Neuronal stem cell (in vitro differentiated cells): ENCODE measurements around the gene SH3BGR.

Experiments used
- DNase-seq: peaks from one replicate; pipeline ENCODE4 v3.0.0-alpha.2; 2013; ENCODE audit warnings: low spot score
- H2AFZ ChIP-seq: one replicate; pipeline ENCODE4 v1.6.1; 2013; ENCODE audit warnings: mild to moderate bottlenecking, low read length, inconsistent platforms
- H2AK5ac ChIP-seq: 2 replicates; pipeline ENCODE4 v1.6.1; 2013; ENCODE audit warnings: low read depth, mild to moderate bottlenecking, inconsistent platforms, low read length, moderate library complexity, mixed read lengths
- H2BK120ac ChIP-seq: 2 replicates; pipeline ENCODE4 v1.6.1; 2013; ENCODE audit warnings: low read depth, mild to moderate bottlenecking, inconsistent platforms, low read length, moderate library complexity, mixed read lengths
- H2BK12ac ChIP-seq: one replicate; pipeline ENCODE4 v1.6.1; 2013; ENCODE audit warnings: low read length, inconsistent platforms
- H2BK15ac ChIP-seq: 2 replicates; pipeline ENCODE4 v1.6.1; 2013; ENCODE audit warnings: mild to moderate bottlenecking, low read length, inconsistent platforms, mixed read lengths
- H2BK5ac ChIP-seq: one replicate; pipeline ENCODE4 v1.6.1; 2013; ENCODE audit warnings: inconsistent platforms, mild to moderate bottlenecking, low read length, moderate library complexity
- H3K14ac ChIP-seq: one replicate; pipeline ENCODE4 v1.6.1; 2013; ENCODE audit warnings: low read length, inconsistent platforms
- H3K18ac ChIP-seq: 2 replicates; pipeline ENCODE4 v1.6.1; 2013; ENCODE audit warnings: low read length, inconsistent platforms
- H3K23ac ChIP-seq: 2 replicates; pipeline ENCODE4 v1.6.1; 2013; ENCODE audit warnings: low read depth, mild to moderate bottlenecking, mixed read lengths, low read length, inconsistent platforms; ENCODE audit not compliant: poor library complexity
- H3K27ac ChIP-seq: replicated peaks from 3 replicates; pipeline ENCODE4 v1.5.1; 2013; ENCODE audit warnings: low read length, inconsistent platforms
- H3K27me3 ChIP-seq, 3 experiments: 2 replicates each; pipeline ENCODE4 v1.6.1; 2013; ENCODE audit warnings: low read length in 3 of 3, mild to moderate bottlenecking in 2 of 3, inconsistent platforms in 1 of 3, low read depth in 1 of 3, mixed read lengths in 1 of 3, moderate library complexity in 1 of 3; ENCODE audit not compliant: control insufficient read depth in 3 of 3, insufficient read depth in 3 of 3
- H3K36me3 ChIP-seq, 2 donors: replicated peaks in 1 of 2; 2 replicates each; pipeline ENCODE4 v1.6.1; 2013; ENCODE audit warnings: low read length in 2 of 2; ENCODE audit not compliant: control insufficient read depth in 2 of 2, insufficient read depth in 2 of 2
- H3K4ac ChIP-seq: 2 replicates; pipeline ENCODE4 v1.6.1; 2013; ENCODE audit warnings: inconsistent platforms, mild to moderate bottlenecking, low read length, moderate library complexity
- H3K4me1 ChIP-seq, 2 donors: 1 replicate in 1 of 2; 2 replicates in 1 of 2; pipeline ENCODE4 v1.6.1; 2013; ENCODE audit warnings: low read length in 2 of 2, low read depth in 1 of 2; ENCODE audit not compliant: control insufficient read depth in 2 of 2, insufficient read depth in 1 of 2
- H3K4me2 ChIP-seq: one replicate; pipeline ENCODE4 v1.6.1; 2013; ENCODE audit warnings: mild to moderate bottlenecking, low read length, inconsistent platforms; ENCODE audit not compliant: insufficient read depth, poor library complexity, severe bottlenecking
- H3K4me3 ChIP-seq, 2 donors: 2 replicates each; pipeline ENCODE4 v1.5.1; 2013; ENCODE audit warnings: low read length in 2 of 2, mild to moderate bottlenecking in 2 of 2, inconsistent platforms in 1 of 2, moderate library complexity in 1 of 2
- H3K79me1 ChIP-seq: one replicate; pipeline ENCODE4 v1.6.1; 2013; ENCODE audit warnings: low read depth, mild to moderate bottlenecking, inconsistent platforms, low read length, moderate library complexity
- H3K9ac ChIP-seq: one replicate; pipeline ENCODE4 v1.6.1; 2013; ENCODE audit warnings: mild to moderate bottlenecking, low read depth, low read length, inconsistent platforms; ENCODE audit not compliant: poor library complexity
- H3K9me3 ChIP-seq, 2 donors: replicated peaks in 1 of 2; 2 replicates each; pipeline versions ENCODE3 to v1.6.1; 2013; ENCODE audit warnings: low read length in 2 of 2, mild to moderate bottlenecking in 2 of 2, inconsistent platforms in 1 of 2, low read depth in 1 of 2, mixed read lengths in 1 of 2, moderate library complexity in 1 of 2; ENCODE audit not compliant: control insufficient read depth in 2 of 2, insufficient read depth in 1 of 2
- H4K8ac ChIP-seq: one replicate; pipeline ENCODE4 v1.6.1; 2013; ENCODE audit warnings: low read depth, mild to moderate bottlenecking, inconsistent platforms, low read length, moderate library complexity
- H4K91ac ChIP-seq: one replicate; pipeline ENCODE4 v1.6.1; 2013; ENCODE audit warnings: low read length, low read depth, mild to moderate bottlenecking, inconsistent platforms; ENCODE audit not compliant: poor library complexity
- WGBS, 2 donors: extraction: QIAGEN DNeasy Blood & Tissue Kit; methylation state at CpG; one replicate each; pipeline ENCODE4 v1.1.7; 2013; ENCODE audit warnings: missing lambda C conversion rate in 2 of 2, mixed read lengths in 1 of 2; ENCODE audit not compliant: insufficient read length in 2 of 2, insufficient replicate concordance in 1 of 2; ENCODE audit errors: extremely low coverage in 2 of 2; 5-methylcytosine and 5-hydroxymethylcytosine counted together

SH3BGR gene

GRCh38 chr21:39503123-39503762 is 51.5 kb downstream of the SH3BGR start:
- no peak overlapping the region for H3K27ac ChIP-seq
- H3K4me2 ChIP-seq: no peak overlapping the region
- DNase-seq: no peak
- no peak overlapping the region for H2AK5ac ChIP-seq
- H3K18ac ChIP-seq: no peak overlapping the region
- no peak overlapping the region for H4K91ac ChIP-seq
- H2BK120ac ChIP-seq: no peak overlapping the region
- no peak overlapping the region for H2BK5ac ChIP-seq
- H3K4me3 ChIP-seq: no peak overlapping the region
- H2BK12ac ChIP-seq: no peak overlapping the region
- H2BK15ac ChIP-seq: no peak overlapping the region
- H3K23ac ChIP-seq: no peak overlapping the region
- no peaks in the 10 kb centered on the region for H3K36me3 ChIP-seq
- H3K4ac ChIP-seq: no peak overlapping the region
- peaks cover 0 to 4% of the 10 kb centered on the region in 2 donors for H3K4me1 ChIP-seq
- no peaks in the 10 kb centered on the region for H3K9me3 ChIP-seq
- H3K79me1 ChIP-seq: no peaks in the 10 kb centered on the region
- WGBS, 2 donors: no CpG with 5 or more reads among the region's 1 CpG
- H4K8ac ChIP-seq: no peak overlapping the region
- peaks cover 0 to 3% (median 0%) of the 10 kb centered on the region in 3 experiments for H3K27me3 ChIP-seq
- no peak overlapping the region for H3K14ac ChIP-seq
- H2AFZ ChIP-seq: no peak overlapping the region
- no peak overlapping the region for H3K9ac ChIP-seq

GRCh38 chr21:39504230-39504629 is 52.5 kb downstream of the SH3BGR start:
- H3K9me3 ChIP-seq: no peaks in the 10 kb centered on the region
- H2BK15ac ChIP-seq: no peak overlapping the region
- H3K4me3 ChIP-seq: no peak overlapping the region
- no CpG with 5 or more reads among the region's 6 CpGs for WGBS, 2 donors
- H3K18ac ChIP-seq: no peak overlapping the region
- H3K27me3 ChIP-seq: no peaks in the 10 kb centered on the region
- H3K79me1 ChIP-seq: no peaks in the 10 kb centered on the region
- no peak for DNase-seq
- H4K91ac ChIP-seq: no peak overlapping the region
- H3K4me1 ChIP-seq: peaks cover 0 to 4% of the 10 kb centered on the region in 2 donors
- no peak overlapping the region for H2AFZ ChIP-seq
- no peaks in the 10 kb centered on the region for H3K36me3 ChIP-seq
- H2BK12ac ChIP-seq: no peak overlapping the region
- H3K14ac ChIP-seq: no peak overlapping the region
- H2BK5ac ChIP-seq: no peak overlapping the region
- no peak overlapping the region for H4K8ac ChIP-seq
- H2BK120ac ChIP-seq: no peak overlapping the region
- no peak overlapping the region for H2AK5ac ChIP-seq
- H3K4me2 ChIP-seq: no peak overlapping the region
- no peak overlapping the region for H3K4ac ChIP-seq
- no peak overlapping the region for H3K9ac ChIP-seq
- H3K27ac ChIP-seq: no peak overlapping the region
- H3K23ac ChIP-seq: no peak overlapping the region

DNA sequence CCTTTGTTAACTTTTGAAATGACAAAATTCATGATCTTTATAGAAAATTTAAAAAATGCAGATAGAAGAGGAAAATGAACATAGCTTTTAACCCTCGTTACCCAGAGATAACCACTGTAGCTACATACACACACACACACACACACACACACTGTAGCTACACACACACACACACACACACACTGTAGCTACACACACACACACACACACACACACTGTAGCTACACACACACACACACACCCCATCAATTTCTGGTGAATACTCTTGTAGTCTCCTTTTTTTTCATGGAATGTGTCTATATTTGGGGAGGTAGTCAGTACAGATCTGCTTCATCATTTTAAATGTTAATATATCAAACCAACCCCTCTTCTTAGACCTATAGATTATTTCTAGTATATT is 58.5 kb downstream of the SH3BGR start:
- Histone ChIP-seq H3K18ac (no peak overlapping the region), H2BK15ac (no peak overlapping the region), H2BK12ac (no peak overlapping the region), H3K27me3 (no peaks in the 10 kb centered on the region), H3K4me2 (no peak overlapping the region), H3K27ac (no peak overlapping the region), H3K79me1 (no peaks in the 10 kb centered on the region), H2AFZ (no peak overlapping the region), H3K4me1 (peaks cover 0 to 1% of the 10 kb centered on the region in 2 donors), H3K9me3 (peaks cover 0 to 3% of the 10 kb centered on the region in 2 donors), H2AK5ac (no peak overlapping the region), H3K14ac (no peak overlapping the region), H3K36me3 (no peaks in the 10 kb centered on the region), H4K8ac (no peak overlapping the region), H2BK5ac (no peak overlapping the region), H4K91ac (no peak overlapping the region), H3K23ac (no peak overlapping the region), H3K4me3 (no peak overlapping the region), H3K4ac (no peak overlapping the region), H2BK120ac (no peak overlapping the region), H3K9ac (no peak overlapping the region)
- DNase-seq: no peak
- no CpG with 5 or more reads among the region's 1 CpG for WGBS, 2 donors

DNA sequence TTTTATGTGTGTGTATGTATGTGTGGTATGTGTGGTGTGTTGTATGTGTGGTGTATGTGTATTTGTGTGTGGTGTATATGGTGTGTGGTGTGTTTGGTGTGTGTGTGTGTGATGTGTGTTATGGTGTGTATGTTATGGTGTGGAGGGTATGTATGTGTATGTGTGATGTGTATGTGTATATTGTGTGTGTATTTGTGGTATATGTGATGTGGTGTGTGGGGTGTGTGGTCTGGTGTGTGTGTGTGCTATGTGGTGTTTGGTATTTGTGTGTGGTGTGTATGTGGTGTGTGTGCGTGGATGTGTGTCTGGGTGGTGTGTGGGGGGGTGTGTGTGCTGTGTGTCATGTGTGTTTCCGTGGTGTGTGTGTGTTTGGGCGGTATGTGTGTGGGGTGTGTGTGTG is 59.3 kb downstream of the SH3BGR start:
- Histone ChIP-seq H3K9me3 (peaks cover 0 to 3% of the 10 kb centered on the region in 2 donors), H3K27ac (no peak overlapping the region), H4K8ac (no peak overlapping the region), H2BK120ac (no peak overlapping the region), H2BK15ac (no peak overlapping the region), H3K4ac (no peak overlapping the region), H3K23ac (no peak overlapping the region), H3K4me2 (no peak overlapping the region), H2AFZ (no peak overlapping the region), H2BK12ac (no peak overlapping the region), H3K18ac (no peak overlapping the region), H3K79me1 (no peaks in the 10 kb centered on the region), H3K9ac (no peak overlapping the region), H3K4me1 (peaks cover 1 to 4% of the 10 kb centered on the region in 2 donors), H3K36me3 (no peaks in the 10 kb centered on the region), H4K91ac (peak overlapping the region; percentile 38), H3K27me3 (no peaks in the 10 kb centered on the region), H3K14ac (no peak overlapping the region), H2BK5ac (no peak overlapping the region), H3K4me3 (peak overlapping the region in 1 of 2 donors; percentile 63), H2AK5ac (no peak overlapping the region)
- 100% methylated on average over 3 of the region's 3 CpGs; no CpG with 5 or more reads in 1 of the 2 donors for WGBS, 2 donors
- DNase-seq: no peak
